Muscle of leg (tissue), 11 donors: ENCODE data around the gene ZNF326. TPM values are rescaled to one million over a fixed set of nuclear protein-coding genes. Genes with fewer than 3 reads are reported as not detected.

Experiments
- DNase-seq: peaks from one replicate; pipeline ENCODE4 v3.0.0; 2013
- H3K27ac ChIP-seq: one replicate; pipeline ENCODE4 v1.5.1; 2013; ENCODE audit warnings: mild to moderate bottlenecking, low read length, control low read depth
- H3K27me3 ChIP-seq: one replicate; pipeline ENCODE4 v1.6.1; 2013; ENCODE audit warnings: low read length; ENCODE audit not compliant: control insufficient read depth, insufficient read depth
- H3K36me3 ChIP-seq: one replicate; pipeline ENCODE4 v1.6.1; 2013; ENCODE audit warnings: low read length; ENCODE audit not compliant: control insufficient read depth, insufficient read depth
- H3K4me1 ChIP-seq: one replicate; pipeline ENCODE4 v1.6.1; 2013; ENCODE audit warnings: low read length; ENCODE audit not compliant: control insufficient read depth, insufficient read depth
- H3K4me3 ChIP-seq: one replicate; pipeline ENCODE4 v1.5.1; 2013; ENCODE audit warnings: low read length, control low read depth
- H3K9me3 ChIP-seq: replicated peaks from 2 replicates; pipeline ENCODE4 v1.6.1; 2013; ENCODE audit warnings: low read depth, low read length; ENCODE audit not compliant: control insufficient read depth
- WGBS: methylation state at CpG from one replicate; pipeline ENCODE4 v1.1.5; 2013; ENCODE audit warnings: missing lambda C conversion rate; ENCODE audit not compliant: insufficient coverage; 5-methylcytosine and 5-hydroxymethylcytosine counted together
- polyA plus RNA-seq, 8 donors: library from polyadenylated mRNA; unstranded; fragments of 120-200 nt; gene quantifications; one replicate each; pipeline versions ENCODE4 v1.2.1 to v1.2.3, GENCODE V29; 2013; ENCODE audit warnings: inconsistent platforms in 1 of 8, low replicate concordance in 1 of 8; ENCODE audit not compliant: insufficient read length in 8 of 8, insufficient read depth in 1 of 8
- total RNA-seq: library from RNA; stranded (reverse); fragments of 120-200 nt; gene quantifications from one replicate; pipeline ENCODE4 v1.2.4, GENCODE V29; 2013

Gene ZNF326
- total and polyA plus RNA-seq, 9 donors: 6.6 to 26.5 (median 20.7) TPM

GRCh38 chr1:89953131-89953626, 41.7 kb upstream of the ZNF326 start:
- Histone ChIP-seq H3K9me3 (no peaks in the 10 kb centered on the region), H3K4me1 (no peaks in the 10 kb centered on the region), H3K27ac (no peak overlapping the region), H3K27me3 (no peaks in the 10 kb centered on the region), H3K36me3 (no peaks in the 10 kb centered on the region), H3K4me3 (no peak overlapping the region)
- no peak for DNase-seq
- no CpG with 5 or more reads among the region's 1 CpG for WGBS

- Histone ChIP-seq H3K9me3 (no peaks in the 10 kb centered on the region), H3K27me3 (no peaks in the 10 kb centered on the region), H3K4me1 (no peaks in the 10 kb centered on the region), H3K4me3 (no peak overlapping the region), H3K36me3 (no peaks in the 10 kb centered on the region), H3K27ac (no peak overlapping the region)
- no peak for DNase-seq
- WGBS: no CpG with 5 or more reads among the region's 1 CpG
These were observed 41.0 kb upstream of the ZNF326 start for GRCh38 chr1:89953929-89954328.

GRCh38 chr1:89954401-89954800, 40.5 kb upstream of the ZNF326 start:
- Histone ChIP-seq H3K4me1 (no peaks in the 10 kb centered on the region), H3K36me3 (no peaks in the 10 kb centered on the region), H3K4me3 (no peak overlapping the region), H3K27ac (no peak overlapping the region), H3K27me3 (no peaks in the 10 kb centered on the region), H3K9me3 (no peaks in the 10 kb centered on the region)
- no peak for DNase-seq
- WGBS: 60% methylated on average over 1 of the region's 1 CpG

GRCh38 chr1:89955311-89956205, 39.4 kb upstream of the ZNF326 start:
- no peak overlapping the region for H3K27ac ChIP-seq
- no peaks in the 10 kb centered on the region for H3K36me3 ChIP-seq
- H3K27me3 ChIP-seq: no peaks in the 10 kb centered on the region
- H3K4me3 ChIP-seq: no peak overlapping the region
- 89% methylated on average over 6 of the region's 7 CpGs for WGBS
- H3K4me1 ChIP-seq: no peaks in the 10 kb centered on the region
- no peak for DNase-seq
- no peaks in the 10 kb centered on the region for H3K9me3 ChIP-seq

GRCh38 chr1:89957107-89957506, 37.8 kb upstream of the ZNF326 start:
- Histone ChIP-seq H3K36me3 (no peaks in the 10 kb centered on the region), H3K4me3 (no peak overlapping the region), H3K27ac (no peak overlapping the region), H3K4me1 (no peaks in the 10 kb centered on the region), H3K9me3 (no peaks in the 10 kb centered on the region), H3K27me3 (no peaks in the 10 kb centered on the region)
- no peak for DNase-seq
- WGBS: no CpG with 5 or more reads among the region's 1 CpG

GRCh38 chr1:89958851-89959654, 35.9 kb upstream of the ZNF326 start:
- no peak overlapping the region for H3K4me3 ChIP-seq
- H3K27me3 ChIP-seq: no peaks in the 10 kb centered on the region
- H3K9me3 ChIP-seq: peaks cover 2% of the 10 kb centered on the region
- H3K27ac ChIP-seq: no peak overlapping the region
- no peak for DNase-seq
- no peaks in the 10 kb centered on the region for H3K36me3 ChIP-seq
- no peaks in the 10 kb centered on the region for H3K4me1 ChIP-seq
- 83% methylated on average over 1 of the region's 7 CpGs for whole genome bisulfite sequencing

GRCh38 chr1:89959719-89960118, 35.2 kb upstream of the ZNF326 start:
- Histone ChIP-seq H3K27ac (no peak overlapping the region), H3K4me1 (no peaks in the 10 kb centered on the region), H3K4me3 (no peak overlapping the region), H3K27me3 (no peaks in the 10 kb centered on the region), H3K9me3 (peaks cover 2% of the 10 kb centered on the region), H3K36me3 (no peaks in the 10 kb centered on the region)
- no CpG with 5 or more reads among the region's 2 CpGs for WGBS
- DNase-seq: no peak

- Histone ChIP-seq H3K4me1 (no peaks in the 10 kb centered on the region), H3K36me3 (no peaks in the 10 kb centered on the region), H3K4me3 (no peak overlapping the region), H3K27ac (no peak overlapping the region), H3K9me3 (peaks cover 2% of the 10 kb centered on the region), H3K27me3 (no peaks in the 10 kb centered on the region)
- 100% methylated on average over 1 of the region's 6 CpGs for WGBS
- no peak for DNase-seq
These were observed 32.7 kb upstream of the ZNF326 start for GRCh38 chr1:89962024-89962741.

- no peak for DNase-seq
- Histone ChIP-seq H3K4me3 (no peak overlapping the region), H3K9me3 (peaks cover 2% of the 10 kb centered on the region), H3K4me1 (no peaks in the 10 kb centered on the region), H3K27me3 (no peaks in the 10 kb centered on the region), H3K27ac (no peak overlapping the region), H3K36me3 (no peaks in the 10 kb centered on the region)
- WGBS: no CpG with 5 or more reads among the region's 1 CpG
These were observed 32.2 kb upstream of the ZNF326 start for GRCh38 chr1:89962742-89963075.
